Middle frontal gyrus (tissue), 1 donor: ENCODE measurements around the gene ADGRG1.

Source experiments
- DNase-seq: peaks from one replicate; pipeline ENCODE4 v3.0.0-alpha.2; 2015; ENCODE audit warnings: low spot score; ENCODE audit errors: extremely low spot score

ADGRG1 gene

DNA sequence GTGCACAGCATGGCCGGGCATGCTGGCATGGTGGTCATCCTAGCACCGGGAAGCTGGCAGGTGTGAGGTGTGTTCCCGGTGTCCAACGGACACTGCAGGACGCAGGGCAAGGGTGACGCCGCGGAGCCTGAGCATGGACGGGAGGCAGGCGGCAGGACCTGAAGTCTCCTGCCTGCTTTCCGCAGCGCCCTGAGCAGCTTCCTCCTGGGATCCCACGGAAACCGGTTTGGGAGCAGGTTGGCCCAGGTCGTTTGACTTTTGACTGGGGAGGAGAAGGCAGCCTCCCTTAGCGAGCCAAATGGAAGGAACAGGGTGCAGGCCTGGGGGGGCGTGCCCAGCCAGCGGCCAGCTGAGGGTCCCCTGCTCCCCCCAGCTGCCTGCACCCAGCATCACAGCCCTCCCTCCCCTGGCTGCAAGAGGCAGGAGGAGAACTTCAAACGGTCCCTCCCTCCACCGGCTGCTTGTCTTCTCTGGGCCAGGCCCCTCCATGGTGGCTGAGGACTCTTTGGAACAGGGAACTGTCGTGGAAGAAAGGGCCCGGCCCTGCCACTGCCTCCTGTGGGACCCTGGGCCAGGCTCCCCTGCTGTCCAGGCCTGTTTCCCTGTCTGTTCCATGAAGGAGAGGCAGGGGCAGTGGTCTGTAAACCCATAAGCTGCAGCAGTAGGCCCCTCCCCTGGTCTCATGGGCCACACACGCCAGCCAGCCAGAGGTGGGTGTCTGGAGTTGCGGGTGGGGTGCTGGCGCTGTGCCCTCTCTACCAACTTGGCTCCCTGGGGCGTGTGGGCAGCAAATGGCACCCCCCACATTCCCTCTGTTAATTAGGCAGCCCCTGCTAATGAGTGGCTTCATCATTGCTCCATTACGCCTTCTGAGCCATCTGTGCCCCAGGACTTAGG lies 7.8 kb upstream of the ADGRG1 start:
- DNase-seq, result no peak

DNA sequence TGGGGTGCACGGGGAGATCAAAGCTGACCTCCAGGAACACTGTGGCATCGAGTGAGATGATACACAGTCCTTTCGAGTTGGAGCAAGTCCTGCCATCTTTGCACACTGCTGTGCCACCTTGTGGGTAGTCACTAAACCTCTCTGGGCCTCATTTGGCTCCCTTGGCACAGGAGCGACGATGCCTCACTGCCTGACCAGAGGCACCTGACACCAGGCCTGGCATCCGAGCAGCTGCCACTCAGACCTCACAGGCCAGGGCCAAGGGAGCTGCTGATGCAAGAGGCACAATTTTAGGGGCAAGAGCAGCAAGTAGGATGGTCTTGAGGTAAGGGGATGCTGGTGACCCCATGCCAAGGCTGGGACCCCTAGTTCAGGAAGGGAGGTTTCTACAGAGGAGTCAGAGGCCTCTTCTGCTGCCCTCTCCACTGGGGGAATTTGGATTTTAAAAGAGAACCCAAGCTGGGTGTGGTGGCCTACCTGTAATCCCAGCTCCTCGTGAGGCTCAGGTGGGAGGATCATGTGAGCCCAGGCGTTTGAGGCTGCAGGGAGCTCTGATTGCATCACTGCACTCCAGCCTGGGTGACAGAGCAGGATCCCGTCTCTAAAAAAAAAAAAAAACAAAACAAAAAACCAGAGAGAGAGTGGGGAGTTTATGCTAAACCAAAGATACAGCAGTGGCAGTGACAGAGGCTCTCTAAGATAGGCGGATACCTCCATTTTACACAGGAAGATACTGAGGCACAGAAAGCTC lies 6.7 kb upstream of the ADGRG1 start:
- DNase-seq, result no peak

DNA sequence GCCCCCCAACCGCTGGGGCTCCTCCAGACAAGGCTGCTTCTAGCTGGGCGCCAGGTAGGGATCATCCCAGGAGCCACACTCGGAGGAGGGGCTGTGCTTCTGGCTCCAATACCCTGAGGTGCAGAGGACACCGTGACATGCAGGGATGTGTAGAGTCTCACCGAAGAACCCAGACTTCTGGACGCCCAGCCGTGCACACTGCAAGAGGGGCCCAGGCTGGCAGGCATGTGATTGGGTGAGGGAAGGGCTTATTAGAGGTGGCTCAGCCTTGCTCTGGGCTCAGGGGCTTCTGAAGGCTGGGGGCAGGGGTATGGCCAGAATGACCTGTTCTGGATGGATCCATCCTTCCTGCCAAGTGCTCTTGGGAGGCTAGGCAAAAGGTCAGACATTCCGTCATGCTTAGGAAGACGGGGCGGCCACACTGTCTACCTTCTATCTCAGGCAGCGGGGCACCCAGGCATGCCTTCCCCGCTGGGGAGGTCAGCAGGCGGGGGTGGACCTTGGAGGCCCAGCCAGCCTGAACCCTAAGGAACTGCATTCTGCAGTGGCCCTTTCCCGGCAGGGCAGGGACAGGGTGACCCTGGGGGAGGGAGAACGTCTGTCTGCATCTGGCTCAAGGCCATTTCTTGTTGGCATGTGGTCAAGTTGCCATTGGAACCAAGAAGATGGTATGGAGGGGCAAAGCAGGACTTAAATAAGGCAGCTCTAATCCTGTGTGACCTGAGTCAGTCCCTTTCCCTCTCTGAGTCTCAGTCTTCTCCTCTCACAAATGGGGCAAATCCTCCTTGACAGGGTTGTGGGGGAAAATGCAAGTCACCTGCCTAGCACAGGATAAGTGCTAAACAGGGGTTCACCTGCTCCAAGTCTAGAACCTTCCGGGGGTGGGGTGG lies 5.8 kb upstream of the ADGRG1 start:
- DNase-seq, result no peak

DNA sequence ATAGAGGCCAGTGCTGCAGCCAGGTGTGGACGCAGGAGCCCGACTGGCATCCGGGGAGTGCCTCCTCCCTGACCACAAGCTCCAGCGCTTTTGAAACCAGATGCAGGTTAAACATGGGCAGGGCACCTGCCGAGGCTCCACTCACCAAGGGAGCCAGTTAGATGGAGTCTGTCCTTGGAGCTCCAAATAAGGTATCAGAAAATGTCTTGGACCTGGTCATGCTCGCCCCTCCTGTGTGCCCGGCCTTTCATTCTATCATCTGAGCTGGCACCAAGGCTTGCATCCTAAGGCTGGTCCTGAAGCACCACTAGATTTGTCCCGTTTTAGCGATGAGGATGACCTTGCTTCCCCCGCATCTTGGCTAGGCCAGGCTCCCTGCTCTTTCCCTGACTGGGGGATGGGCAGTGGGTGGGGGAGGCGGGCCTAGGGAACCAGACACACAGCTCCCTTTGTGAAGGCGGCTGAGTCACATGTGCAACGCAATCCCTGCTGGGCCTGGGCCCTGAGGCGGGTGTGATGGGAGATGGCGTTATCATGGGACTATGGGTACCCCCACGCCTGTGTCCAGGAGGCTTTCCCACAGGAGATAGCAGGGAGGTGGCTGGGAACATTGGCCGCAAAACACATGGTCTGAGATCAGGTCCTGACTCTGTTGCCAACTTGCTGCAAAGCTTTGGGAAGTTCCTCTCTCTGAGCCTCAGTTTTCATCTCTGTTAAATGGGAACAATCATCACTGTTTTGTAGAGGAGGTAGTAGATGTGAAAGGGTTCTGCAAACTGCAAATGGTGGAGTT lies 5.0 kb upstream of the ADGRG1 start:
- DNase-seq, result peak; percentile 34

DNA sequence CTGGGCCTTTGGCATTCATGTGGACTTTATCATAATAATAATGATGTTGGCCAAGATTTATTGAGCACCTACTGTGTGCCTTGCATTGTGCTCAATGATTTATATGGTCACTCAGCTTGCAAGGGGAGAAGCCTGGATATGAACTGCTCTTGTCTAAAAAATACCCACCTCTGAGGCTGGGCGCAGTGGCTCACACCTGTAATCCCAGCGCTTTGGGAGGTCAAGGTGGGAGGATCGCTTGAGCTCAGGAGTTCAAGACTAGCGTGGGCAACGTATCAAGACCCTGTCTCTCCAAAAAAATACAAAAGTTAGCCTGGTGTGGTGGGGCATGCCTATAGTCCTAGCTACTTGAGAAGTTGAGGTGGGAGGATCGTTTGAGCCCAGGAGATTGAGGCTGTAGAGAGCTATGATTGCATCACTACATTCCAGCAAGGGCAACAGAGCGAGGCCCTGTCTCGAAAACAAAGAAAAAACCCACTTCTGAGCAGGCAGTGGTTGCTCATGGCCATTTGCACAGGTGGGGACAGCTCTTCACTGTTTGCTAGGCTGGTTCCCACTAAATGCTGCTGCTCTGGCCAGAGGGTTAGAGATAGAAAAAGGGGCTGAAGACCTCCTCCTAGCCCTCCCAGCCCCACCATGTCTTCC lies 4.3 kb upstream of the ADGRG1 start:
- no peak for DNase-seq

DNA sequence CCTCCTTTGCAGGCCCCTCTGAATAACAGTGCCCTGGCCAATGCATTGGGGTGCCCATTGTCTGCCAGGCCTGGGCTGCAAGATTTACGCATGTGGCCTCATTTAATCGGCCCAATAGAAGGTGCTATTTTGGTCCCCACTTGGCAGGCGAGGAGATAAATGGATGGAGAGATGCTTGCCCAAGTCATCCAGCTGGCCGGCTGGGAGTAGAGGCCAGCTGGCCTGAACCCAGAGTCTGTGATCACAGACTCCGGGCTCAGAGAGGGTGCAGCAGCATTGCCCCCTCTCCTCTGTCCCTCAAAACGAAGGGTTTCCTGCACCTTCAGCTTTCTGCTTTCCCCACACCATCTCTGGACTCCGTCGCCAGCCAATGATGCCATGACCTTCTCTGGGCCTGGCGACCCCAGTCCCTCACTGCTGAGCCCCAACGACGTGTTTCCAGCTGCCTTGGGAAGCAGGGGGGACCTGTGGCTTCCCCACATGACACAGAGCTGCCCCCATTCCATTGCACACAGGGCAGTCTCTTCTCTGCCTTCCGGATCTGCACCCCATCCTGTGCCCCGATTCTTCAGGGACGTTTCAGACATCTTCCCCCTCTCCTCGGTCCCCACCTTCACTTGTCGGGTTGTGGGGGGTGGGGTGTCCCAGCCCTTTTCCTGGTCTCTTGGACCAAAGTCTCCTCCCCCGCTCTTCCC lies 3.5 kb upstream of the ADGRG1 start:
- DNase-seq, result peak; percentile 62

DNA sequence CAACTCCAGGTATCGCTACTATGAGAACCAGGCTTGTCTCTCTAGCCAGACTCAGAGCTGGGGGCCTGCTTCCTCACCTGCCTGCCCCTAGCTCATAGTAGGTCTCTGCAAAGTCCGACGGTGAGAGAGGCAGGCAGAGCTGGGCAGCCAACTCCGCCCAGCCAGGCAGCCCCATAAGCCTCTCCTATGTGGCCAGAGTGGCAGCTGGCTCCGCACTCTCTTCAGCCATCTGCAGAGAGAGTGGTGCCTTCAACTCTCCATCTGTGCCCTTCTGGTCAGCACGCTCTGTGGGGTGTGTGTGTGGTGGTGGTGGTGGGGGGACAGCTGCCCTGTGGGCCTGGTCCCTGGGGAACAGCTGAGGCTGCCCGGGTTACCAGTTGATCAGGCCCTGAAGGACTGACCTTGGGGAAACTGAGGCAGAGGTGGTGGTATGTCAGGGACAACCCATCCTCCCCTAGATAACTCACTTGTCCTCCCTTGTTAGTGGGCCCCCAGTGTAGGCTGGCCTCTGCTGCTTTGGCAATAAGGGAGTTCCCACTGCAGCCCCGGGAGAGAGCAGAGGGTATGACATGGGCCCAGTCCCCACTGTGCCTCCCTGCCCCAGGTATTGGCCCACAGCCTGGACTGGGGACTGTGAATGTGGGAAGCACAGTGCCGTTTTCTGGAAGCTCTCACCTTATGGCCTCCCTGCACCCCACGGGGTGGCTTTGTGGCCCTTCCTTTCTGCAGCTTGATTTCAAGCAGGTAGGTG lies 1.8 kb upstream of the ADGRG1 start:
- no peak for DNase-seq

DNA sequence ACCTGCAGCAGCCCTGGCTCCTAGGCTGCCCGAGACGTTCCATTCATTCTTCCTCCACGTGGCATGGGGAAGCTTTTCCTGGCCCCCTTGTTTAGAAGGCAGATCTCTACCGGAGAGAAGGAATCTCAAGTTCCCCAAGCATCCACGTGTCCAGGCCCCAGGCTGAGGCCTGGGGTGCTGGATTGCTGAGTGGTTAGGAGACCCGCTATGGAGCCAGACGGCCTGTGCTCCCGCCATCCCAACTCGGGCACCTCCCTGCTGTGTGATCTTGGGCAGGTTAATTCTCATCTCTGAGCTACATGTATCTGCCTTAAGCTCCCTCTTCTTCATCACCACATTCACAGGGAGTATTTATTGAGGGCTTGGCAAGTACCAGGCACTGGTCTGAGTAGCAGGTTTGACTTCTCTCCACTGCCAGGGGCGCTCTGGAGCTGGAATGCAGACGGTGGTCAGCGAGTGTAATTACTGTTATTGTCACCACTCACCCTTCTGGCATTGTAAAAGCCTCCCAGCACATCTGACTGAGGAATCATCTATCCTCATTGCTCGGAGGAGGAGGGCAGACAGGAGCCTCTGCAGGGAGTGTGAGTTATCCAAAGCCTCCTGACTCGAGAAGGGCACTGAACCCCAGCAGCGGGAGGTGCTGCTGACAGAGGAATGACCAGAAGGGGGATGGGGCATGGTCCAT lies 1.1 kb upstream of the ADGRG1 start:
- no peak for DNase-seq

DNA sequence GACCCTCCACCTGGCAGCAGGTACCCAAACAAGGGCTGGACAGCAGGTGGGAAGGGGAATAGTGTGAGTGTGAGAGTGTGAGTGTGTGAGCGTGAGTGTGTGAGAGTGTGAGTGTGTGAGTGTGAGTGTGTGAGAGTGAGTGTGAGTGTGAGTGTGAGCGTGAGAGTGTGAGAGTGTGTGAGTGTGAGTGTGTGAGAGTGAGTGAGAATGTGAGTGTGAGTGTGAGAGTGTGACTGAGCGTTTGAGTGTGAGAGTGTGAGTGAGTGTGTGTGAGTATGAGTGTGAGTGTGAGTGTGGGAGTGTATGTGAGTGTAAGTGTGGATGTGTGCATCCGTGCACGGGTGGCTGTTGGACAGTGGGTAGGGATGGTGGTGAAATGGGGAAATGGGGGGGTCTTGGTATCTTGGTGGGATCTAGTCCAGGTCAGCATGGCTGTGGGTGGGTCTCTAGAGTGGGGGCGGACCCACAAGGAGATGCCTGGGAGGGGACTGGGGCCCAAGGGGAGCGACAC lies 408 bp downstream of the ADGRG1 start:
- no peak for DNase-seq

DNA sequence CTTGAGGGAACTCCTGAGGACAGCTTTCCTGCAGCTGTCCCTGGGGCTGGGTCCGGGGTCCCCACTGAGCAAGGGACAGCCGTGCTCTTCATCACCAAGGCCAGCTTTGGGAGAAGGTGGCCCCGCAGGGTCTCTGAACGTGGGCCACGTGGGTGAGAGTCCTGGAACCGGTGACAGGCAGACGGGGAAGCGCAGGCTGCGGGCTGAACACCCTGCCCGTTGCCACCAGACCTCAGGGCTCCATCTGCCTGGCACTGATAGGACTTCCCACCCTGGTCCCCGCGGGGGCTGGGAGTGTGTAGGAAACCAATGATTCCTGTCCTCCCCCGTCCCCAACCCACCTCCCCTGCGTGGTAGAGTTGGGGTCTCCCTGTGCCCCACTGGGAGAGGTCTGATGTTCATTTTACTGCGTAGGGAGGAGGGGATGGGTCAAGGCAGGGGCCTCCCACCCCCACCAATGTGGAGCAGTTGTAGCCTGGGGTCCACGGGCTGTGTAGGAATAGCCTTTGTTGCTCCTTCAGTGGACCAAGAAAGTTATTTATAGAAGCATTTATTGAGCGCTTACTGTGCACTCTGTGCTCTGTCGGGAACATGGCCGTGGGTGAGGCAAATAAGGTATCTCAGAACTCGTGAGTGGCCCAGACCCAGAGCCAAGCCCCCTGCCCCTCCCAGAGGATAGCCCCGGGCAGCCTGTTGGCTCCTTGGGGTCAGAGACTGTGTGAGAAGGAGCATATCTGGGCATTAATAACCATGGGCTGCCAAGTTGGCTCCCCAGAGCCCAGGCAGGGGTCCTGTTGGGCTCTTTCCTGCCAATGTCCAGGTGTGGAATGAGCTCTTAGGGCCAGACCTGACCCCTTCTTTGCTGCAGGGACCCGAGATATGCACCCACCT lies 1.3 kb downstream of the ADGRG1 start:
- no peak for DNase-seq

DNA sequence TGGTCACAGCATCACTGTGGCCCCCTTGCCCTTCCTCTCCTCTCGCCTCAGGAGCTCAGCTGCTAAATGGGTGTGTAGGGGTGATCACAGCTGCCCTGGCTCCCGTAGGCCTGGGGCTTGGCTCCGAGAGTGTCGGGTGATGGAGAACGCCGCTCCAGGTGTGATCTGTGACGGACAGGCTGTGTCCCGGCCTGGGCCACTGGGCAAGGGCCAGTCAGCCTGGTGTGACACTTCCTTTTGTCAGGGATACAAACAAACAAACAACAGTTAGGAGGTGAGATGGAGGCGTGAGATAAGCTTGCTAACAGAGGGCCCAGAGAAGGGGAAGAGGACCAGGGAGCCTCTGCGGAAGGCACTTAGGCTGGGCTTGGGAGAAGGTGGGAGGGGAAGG lies 2.0 kb downstream of the ADGRG1 start:
- no peak for DNase-seq

DNA sequence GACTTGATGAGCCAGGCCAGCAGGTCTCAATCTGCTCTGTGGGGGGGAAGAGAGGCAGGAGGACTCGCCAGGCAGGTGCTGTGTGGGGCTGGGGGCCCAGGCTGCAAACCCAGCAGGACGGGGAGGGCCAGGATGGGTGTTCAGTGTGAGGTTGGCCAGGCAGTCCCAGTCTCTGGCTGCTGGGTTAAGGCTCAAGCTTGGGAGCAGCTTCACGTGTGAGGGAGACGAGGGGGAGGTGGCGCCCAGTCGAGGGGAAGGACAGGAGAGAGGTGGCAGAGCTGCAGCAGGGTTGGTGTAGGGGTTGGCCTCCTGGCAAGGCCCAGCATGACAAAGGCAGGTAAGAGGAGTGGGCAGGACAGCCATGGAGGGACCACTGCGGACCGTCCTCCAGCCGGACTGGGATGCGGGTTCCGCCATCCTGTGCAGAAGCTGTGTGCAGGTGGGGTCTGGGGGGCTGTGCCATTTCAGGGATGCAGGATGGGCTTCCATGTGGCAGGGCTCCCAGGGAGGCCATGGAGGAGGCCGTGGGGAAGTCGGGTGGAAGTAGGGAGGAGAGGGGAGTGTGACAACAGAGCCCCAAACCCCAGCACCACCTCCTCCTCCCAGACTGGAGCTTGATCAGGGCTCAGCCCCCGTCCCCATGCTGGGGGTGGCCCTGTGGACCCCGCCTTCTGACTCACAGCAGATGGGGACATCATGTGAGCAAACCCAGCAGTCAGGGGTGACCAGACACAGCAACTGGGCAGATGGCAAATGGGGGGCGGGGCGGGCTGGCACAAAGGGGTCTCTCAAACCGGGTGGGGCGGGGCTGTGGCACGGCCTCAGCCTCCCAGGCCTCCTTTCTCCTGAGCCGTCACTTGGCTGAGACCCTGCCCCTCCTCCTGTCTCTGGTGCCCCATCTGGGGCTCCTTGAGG lies 2.8 kb downstream of the ADGRG1 start:
- DNase-seq, result no peak

DNA sequence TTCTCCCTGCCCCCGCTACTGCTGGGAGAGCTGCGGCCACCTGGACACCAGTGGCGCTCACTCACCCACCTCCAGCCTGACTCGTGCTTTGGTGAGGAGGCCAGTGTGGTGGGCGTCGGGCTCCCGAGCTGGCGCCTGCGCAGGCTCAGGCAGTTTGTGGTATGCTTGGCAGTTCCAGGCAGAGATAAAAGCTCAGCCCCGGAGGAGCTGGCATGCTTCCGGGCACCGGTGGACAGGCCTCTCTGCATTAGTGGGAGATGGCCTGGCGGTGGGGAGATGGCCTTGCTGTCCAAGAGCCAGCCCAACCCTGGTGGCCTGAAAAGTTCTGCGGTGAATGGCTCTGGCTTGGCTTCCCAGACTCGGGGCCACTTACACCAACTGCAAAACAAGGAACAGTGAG lies 4.1 kb downstream of the ADGRG1 start:
- DNase-seq, result peak; percentile 48

DNA sequence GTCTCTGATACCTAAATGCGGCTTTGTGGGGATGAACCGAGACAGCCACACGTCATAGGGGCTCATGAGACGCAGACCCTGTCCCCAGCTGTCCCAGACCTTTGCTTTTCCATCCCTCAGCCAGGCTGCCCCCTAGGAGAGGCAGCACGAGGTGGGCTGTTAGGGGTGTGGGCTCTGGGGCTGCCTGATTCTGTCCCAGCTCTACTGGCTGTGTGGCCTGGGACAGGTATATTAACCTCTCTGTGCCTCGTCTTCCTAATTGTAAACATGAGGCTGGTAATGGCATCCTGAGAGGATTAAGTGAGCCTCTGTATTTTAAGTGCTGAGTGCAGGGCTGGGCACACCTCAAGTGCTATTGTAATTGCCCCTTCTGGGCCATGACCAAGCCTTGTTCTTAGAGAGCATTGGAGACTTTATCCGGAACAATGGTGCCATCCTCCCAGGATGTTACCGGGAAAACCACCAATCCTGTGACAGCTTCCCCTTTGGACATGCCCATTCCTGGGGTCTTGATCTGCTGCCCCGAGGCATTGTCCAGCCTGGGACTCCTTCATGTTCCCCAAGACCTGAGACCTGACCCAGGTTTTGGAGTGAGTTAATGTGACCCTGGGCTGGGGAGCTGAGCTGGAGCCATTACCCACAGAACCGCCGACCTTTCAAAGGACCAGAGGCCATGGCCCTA lies 5.1 kb downstream of the ADGRG1 start:
- no peak for DNase-seq

DNA sequence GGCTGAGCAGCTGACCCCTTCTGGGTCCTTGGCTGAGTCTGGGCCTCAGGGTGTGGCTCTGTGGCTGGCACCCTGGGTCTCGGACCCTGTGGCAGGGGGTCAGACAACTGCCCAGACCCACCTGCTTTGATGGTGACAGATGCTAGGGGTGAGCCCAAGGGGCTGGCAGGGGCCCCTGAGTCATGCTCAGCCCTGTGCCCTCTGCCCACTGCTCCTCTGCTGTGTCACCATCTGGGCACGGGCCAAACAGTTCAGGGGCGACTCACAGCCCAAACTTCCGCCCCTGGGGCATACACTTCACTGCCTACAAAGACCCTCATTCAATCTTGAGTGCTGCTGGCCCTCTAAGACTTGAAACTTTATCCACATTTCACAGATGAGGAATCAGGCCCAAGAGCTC lies 5.7 kb downstream of the ADGRG1 start:
- no peak for DNase-seq
